CD14-positive monocyte (primary cell): ENCODE measurements around the gene ARID1B. TPM values are rescaled to one million over a fixed set of nuclear protein-coding genes. Genes with fewer than 3 reads are reported as not detected.

Source experiments
- DNase-seq, 3 donors: peaks; one replicate each; pipeline ENCODE4 v3.0.0-alpha.2; 2011 to 2022
- H2AFZ ChIP-seq: 2 replicates; pipeline ENCODE4 v1.6.0; 2012; ENCODE audit warnings: mild to moderate bottlenecking, low read depth, low read length, inconsistent platforms; ENCODE audit not compliant: insufficient read depth, poor library complexity, severe bottlenecking
- H3K27ac ChIP-seq, 2 donors: 1 replicate in 1 of 2; 2 replicates in 1 of 2; pipeline ENCODE4 v1.5.1; 2012 to 2013; ENCODE audit warnings: low read length in 2 of 2, control low read depth in 1 of 2, inconsistent platforms in 1 of 2, low read depth in 1 of 2, mild to moderate bottlenecking in 1 of 2
- H3K27me3 ChIP-seq, 2 donors: one replicate each; pipeline versions ENCODE4 v1.6.0 to v1.6.1; 2011 to 2013; ENCODE audit warnings: low read length in 2 of 2; ENCODE audit not compliant: control insufficient read depth in 2 of 2, insufficient read depth in 2 of 2
- H3K36me3 ChIP-seq, 2 donors: replicated peaks in 1 of 2; 1 replicate in 1 of 2; 2 replicates in 1 of 2; pipeline versions ENCODE4 v1.5.1 to v1.6.1; 2012 to 2013; ENCODE audit warnings: low read length in 2 of 2, control low read depth in 1 of 2, inconsistent platforms in 1 of 2, mild to moderate bottlenecking in 1 of 2; ENCODE audit not compliant: insufficient read depth in 2 of 2, control insufficient read depth in 1 of 2
- H3K4me1 ChIP-seq, 2 donors: 1 replicate in 1 of 2; 2 replicates in 1 of 2; pipeline versions ENCODE4 v1.5.1 to v1.6.1; 2012 to 2013; ENCODE audit warnings: low read length in 2 of 2, control low read depth in 1 of 2, inconsistent platforms in 1 of 2, mild to moderate bottlenecking in 1 of 2, moderate library complexity in 1 of 2; ENCODE audit not compliant: insufficient read depth in 2 of 2, control insufficient read depth in 1 of 2
- H3K4me2 ChIP-seq: replicated peaks from 2 replicates; pipeline ENCODE3; 2012; ENCODE audit warnings: low read length, moderate library complexity, mild to moderate bottlenecking; ENCODE audit not compliant: poor library complexity, severe bottlenecking; ENCODE audit errors: extremely low read depth
- H3K4me3 ChIP-seq, 3 experiments: fragments of 200-600 bp in 1 of 3; sonication (generic) in 1 of 3; replicated peaks in 1 of 3; 1 replicate in 2 of 3; 2 replicates in 1 of 3; pipeline ENCODE4 v1.5.1; 2011 to 2013; ENCODE audit warnings: low read length in 3 of 3, mild to moderate bottlenecking in 3 of 3, control low read depth in 2 of 3, low read depth in 2 of 3, inconsistent platforms in 1 of 3, moderate library complexity in 1 of 3
- H3K79me2 ChIP-seq: 2 replicates; pipeline ENCODE4 v1.6.0; 2012; ENCODE audit warnings: mild to moderate bottlenecking, control low read depth, inconsistent platforms, low read length, moderate library complexity; ENCODE audit not compliant: insufficient read depth
- H3K9ac ChIP-seq: 2 replicates; pipeline ENCODE4 v1.6.0; 2017; ENCODE audit warnings: low read length, mild to moderate bottlenecking; ENCODE audit not compliant: insufficient read depth, poor library complexity, severe bottlenecking
- H3K9me3 ChIP-seq, 2 donors: replicated peaks in 1 of 2; 1 replicate in 1 of 2; 2 replicates in 1 of 2; pipeline versions ENCODE4 v1.5.1 to v1.6.1; 2012 to 2013; ENCODE audit warnings: low read length in 2 of 2, control low read depth in 1 of 2; ENCODE audit not compliant: control insufficient read depth in 1 of 2, insufficient read depth in 1 of 2
- H4K20me1 ChIP-seq: 2 replicates; pipeline ENCODE4 v1.6.0; 2012; ENCODE audit warnings: mild to moderate bottlenecking, low read length, control low read depth, moderate library complexity; ENCODE audit not compliant: insufficient read depth
- H3K27ac Mint-ChIP-seq, 7 donors: one replicate each; pipeline ENCODE4 v1.8.0; 2020; ENCODE audit warnings: mild to moderate bottlenecking in 7 of 7, mixed read lengths in 7 of 7, moderate library complexity in 6 of 7, inconsistent platforms in 2 of 7
- H3K27me3 Mint-ChIP-seq, 3 donors: one replicate each; pipeline ENCODE4 v1.8.0; 2021 to 2022; ENCODE audit warnings: low read depth in 3 of 3, mild to moderate bottlenecking in 3 of 3, mixed read lengths in 3 of 3, moderate library complexity in 3 of 3, inconsistent platforms in 1 of 3
- H3K36me3 Mint-ChIP-seq, 2 donors: one replicate each; pipeline ENCODE4 v1.8.0; 2020; ENCODE audit warnings: mixed read lengths in 2 of 2, inconsistent platforms in 1 of 2, mild to moderate bottlenecking in 1 of 2
- H3K4me1 Mint-ChIP-seq: one replicate; pipeline ENCODE4 v1.8.0; 2020; ENCODE audit warnings: mild to moderate bottlenecking, mixed read lengths
- H3K4me3 Mint-ChIP-seq, 2 donors: one replicate each; pipeline ENCODE4 v1.8.0; 2020; ENCODE audit warnings: mild to moderate bottlenecking in 2 of 2, mixed read lengths in 2 of 2, moderate library complexity in 1 of 2
- H3K9me3 Mint-ChIP-seq, 7 donors: one replicate each; pipeline ENCODE4 v1.8.0; 2020 to 2022; ENCODE audit warnings: mixed read lengths in 7 of 7, mild to moderate bottlenecking in 6 of 7, moderate library complexity in 6 of 7, inconsistent platforms in 2 of 7
- WGBS: methylation state at CpG from one replicate; pipeline ENCODE4 v1.1.5; 2013; ENCODE audit warnings: missing lambda C conversion rate; ENCODE audit not compliant: insufficient coverage; 5-methylcytosine and 5-hydroxymethylcytosine counted together
- intact Hi-C, 2 donors: fragments of 100-400 bp; cut with micrococcal nuclease; formaldehyde crosslinking; loops; one replicate each; pipeline versions ENCODE4 v1.15.0 to v1.15.1; 2023
- polyA plus RNA-seq, 3 donors: library from polyadenylated mRNA; depleted of rRNA in 1 of 3; unstranded in 2 of 3; stranded (reverse) in 1 of 3; fragments of 300-500 nt in 2 of 3; fragments of >200 nt in 1 of 3; fragmentation: Illumina TruSeq in 2 of 3; gene quantifications; 1 replicate in 2 of 3; 2 replicates in 1 of 3; pipeline ENCODE4 v1.2.3, GENCODE V29; 2012 to 2021
- TF ChIP-seq, protein P1 (sequence below): fragments of 200-600 bp; IDR thresholded peaks from one replicate; pipeline ENCODE4 v1.8.0; 2022; ENCODE audit warnings: antibody characterized with exemption, mild to moderate bottlenecking

ARID1B gene
- polyA plus RNA-seq, 3 donors: 3.2 to 22.1 (median 3.8) TPM

DNA sequence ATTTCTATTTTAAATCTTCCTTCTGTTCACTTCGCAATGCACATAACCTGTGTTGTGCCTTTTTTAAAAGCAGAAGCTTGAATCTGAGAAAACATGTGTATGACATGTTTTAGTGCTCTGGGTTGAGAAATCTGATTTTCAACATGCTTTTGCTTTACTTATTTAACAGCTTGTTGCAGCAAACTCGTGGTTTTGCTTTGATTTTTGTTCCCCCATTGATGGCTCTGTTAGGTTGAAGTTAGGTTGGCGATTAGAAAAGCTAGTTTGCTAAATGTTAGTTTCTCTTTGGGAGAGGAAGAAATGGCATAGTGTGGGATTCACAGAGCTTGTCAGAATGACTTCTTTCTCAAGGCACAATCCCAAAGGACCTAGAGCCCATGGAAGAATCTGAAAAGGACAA, 375.4 kb downstream of the ARID1B start:
- H3K4me1 Mint-ChIP-seq: no peaks in the 10 kb centered on the region
- peaks cover 68 to 69% of the 10 kb centered on the region in 2 donors for H3K36me3 Mint-ChIP-seq
- WGBS: 80% methylated on average over 1 of the region's 3 CpGs

DNA sequence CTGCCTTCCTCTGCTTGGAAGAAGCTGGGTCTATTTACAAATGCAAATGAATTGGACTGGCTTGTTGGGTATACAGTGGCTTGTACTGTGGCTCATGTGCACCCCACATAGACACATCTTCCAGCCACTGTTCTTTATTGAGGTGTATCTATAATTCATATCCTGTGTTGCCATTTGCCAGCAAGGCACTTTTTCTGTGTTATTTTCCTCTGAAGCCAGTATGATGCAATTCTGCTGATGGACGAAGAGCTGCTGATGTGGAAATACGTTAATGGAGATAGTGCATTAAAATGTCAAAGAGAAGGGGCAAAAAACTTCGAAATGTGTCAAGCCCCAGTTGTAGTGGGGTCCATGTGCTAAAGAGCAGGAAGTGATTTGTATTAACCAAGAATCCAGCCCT, 378.6 kb downstream of the ARID1B start:
- H3K27me3 Mint-ChIP-seq: no peaks in the 10 kb centered on the region
- H3K4me3 Mint-ChIP-seq: no peak overlapping the region
- H3K36me3 Mint-ChIP-seq: peaks cover 48 to 55% of the 10 kb centered on the region in 2 donors
- H3K9me3 Mint-ChIP-seq: no peaks in the 10 kb centered on the region
- H3K36me3 ChIP-seq: peaks cover 29 to 75% of the 10 kb centered on the region in 2 donors
- H3K27ac Mint-ChIP-seq: no peak overlapping the region
- H3K4me3 ChIP-seq: no peak overlapping the region
- H3K4me1 ChIP-seq: no peaks in the 10 kb centered on the region
- no peaks in the 10 kb centered on the region for H3K9me3 ChIP-seq
- H2AFZ ChIP-seq: no peak overlapping the region
- H3K79me2 ChIP-seq: no peaks in the 10 kb centered on the region
- no peak overlapping the region for H3K27ac ChIP-seq
- no peaks in the 10 kb centered on the region for H3K4me1 Mint-ChIP-seq
- H3K27me3 ChIP-seq: no peaks in the 10 kb centered on the region
- TF ChIP-seq, protein P1, sequence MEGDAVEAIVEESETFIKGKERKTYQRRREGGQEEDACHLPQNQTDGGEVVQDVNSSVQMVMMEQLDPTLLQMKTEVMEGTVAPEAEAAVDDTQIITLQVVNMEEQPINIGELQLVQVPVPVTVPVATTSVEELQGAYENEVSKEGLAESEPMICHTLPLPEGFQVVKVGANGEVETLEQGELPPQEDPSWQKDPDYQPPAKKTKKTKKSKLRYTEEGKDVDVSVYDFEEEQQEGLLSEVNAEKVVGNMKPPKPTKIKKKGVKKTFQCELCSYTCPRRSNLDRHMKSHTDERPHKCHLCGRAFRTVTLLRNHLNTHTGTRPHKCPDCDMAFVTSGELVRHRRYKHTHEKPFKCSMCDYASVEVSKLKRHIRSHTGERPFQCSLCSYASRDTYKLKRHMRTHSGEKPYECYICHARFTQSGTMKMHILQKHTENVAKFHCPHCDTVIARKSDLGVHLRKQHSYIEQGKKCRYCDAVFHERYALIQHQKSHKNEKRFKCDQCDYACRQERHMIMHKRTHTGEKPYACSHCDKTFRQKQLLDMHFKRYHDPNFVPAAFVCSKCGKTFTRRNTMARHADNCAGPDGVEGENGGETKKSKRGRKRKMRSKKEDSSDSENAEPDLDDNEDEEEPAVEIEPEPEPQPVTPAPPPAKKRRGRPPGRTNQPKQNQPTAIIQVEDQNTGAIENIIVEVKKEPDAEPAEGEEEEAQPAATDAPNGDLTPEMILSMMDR: no peak
- no peak overlapping the region for H3K4me2 ChIP-seq
- WGBS: 45% methylated on average over 3 of the region's 3 CpGs
- H3K9ac ChIP-seq: no peak overlapping the region
- DNase-seq: no peak
- H4K20me1 ChIP-seq: no peaks in the 10 kb centered on the region
- intact Hi-C loops: no loop called here

More for the DNA sequence above, 375.4 kb downstream of the ARID1B start:
- Histone ChIP-seq H3K9me3 (no peaks in the 10 kb centered on the region), H3K36me3 (peaks cover 53 to 85% of the 10 kb centered on the region in 2 donors), H3K27me3 (no peaks in the 10 kb centered on the region), H3K79me2 (no peaks in the 10 kb centered on the region), H3K4me3 (no peak overlapping the region), H2AFZ (no peak overlapping the region), H3K9ac (no peak overlapping the region), H3K27ac (no peak overlapping the region), H3K4me1 (no peaks in the 10 kb centered on the region), H4K20me1 (no peaks in the 10 kb centered on the region), H3K4me2 (no peak overlapping the region)
- H3K27me3 Mint-ChIP-seq: no peaks in the 10 kb centered on the region
- H3K27ac Mint-ChIP-seq: peak overlapping the region in 4 of 7 donors; percentile 8 to 57 (median 14)
- no peak overlapping the region for H3K4me3 Mint-ChIP-seq
- TF ChIP-seq, protein P1: no peak
- intact Hi-C loops: no loop called here
- H3K9me3 Mint-ChIP-seq: peaks cover 0 to 2% (median 0%) of the 10 kb centered on the region in 7 donors
- DNase-seq: no peak
